Erythroblast (primary cell): ENCODE results near the gene OBP2B.
"Not testable (repeated sequence)": the region's sequence is repeated elsewhere in the genome, so short reads cannot be mapped to it uniquely, and the experiment has no call there.

Experiments
- GATA1 ChIP-seq: IDR thresholded peaks from 2 replicates; pipeline ENCODE4 v1.6.1; 2011; ENCODE audit warnings: low read depth, mild to moderate bottlenecking, control low read depth, low read length, moderate library complexity
- POLR2A ChIP-seq: IDR thresholded peaks from 2 replicates; pipeline ENCODE4 v1.6.1; 2011; ENCODE audit warnings: mild to moderate bottlenecking, low read length

GRCh38 chr9:133230514-133230913, 21.5 kb upstream of the OBP2B start:
- not testable (repeated sequence) for TF ChIP-seq POLR2A, GATA1
